Gastrocnemius medialis (tissue), 4 donors: ENCODE data around the gene DHRSX. TPM values are rescaled to one million over a fixed set of nuclear protein-coding genes. Genes with fewer than 3 reads are reported as not detected.
A peak's percentile ranks its signal among the peaks of the same experiment; 100 is the strongest.
"Not testable (repeated sequence)": the region's sequence is repeated elsewhere in the genome, so short reads cannot be mapped to it uniquely, and the experiment has no call there.

Source experiments
- ATAC-seq, 2 donors: fragments of 150-250 bp; one replicate each; pipeline ENCODE4 v1.9.1; 2016
- DNase-seq, 2 donors: peaks; one replicate each; pipeline ENCODE4 v3.0.0-alpha.2; 2019
- H3K27ac ChIP-seq, 4 donors: fragments of 200-600 bp; sonication (generic); 1 replicate in 1 of 4; 2 replicates in 3 of 4; pipeline ENCODE4 v1.5.1; 2016 to 2018; ENCODE audit warnings: mild to moderate bottlenecking in 2 of 4, moderate library complexity in 1 of 4
- H3K27me3 ChIP-seq, 3 donors: fragments of 200-600 bp; sonication (generic) in 2 of 3; 1 replicate in 1 of 3; 2 replicates in 2 of 3; pipeline versions ENCODE4 v1.5.1 to v1.6.0; 2016 to 2019; ENCODE audit warnings: mild to moderate bottlenecking in 1 of 3, moderate library complexity in 1 of 3
- H3K36me3 ChIP-seq, 2 donors: fragments of 200-600 bp; sonication (generic) in 1 of 2; one replicate each; pipeline ENCODE4 v1.5.1; 2017 to 2018
- H3K4me1 ChIP-seq, 2 donors: fragments of 200-600 bp; sonication (generic) in 1 of 2; one replicate each; pipeline ENCODE4 v1.5.1; 2016 to 2017; ENCODE audit warnings: mild to moderate bottlenecking in 2 of 2
- H3K4me3 ChIP-seq, 4 donors: fragments of 200-600 bp; sonication (generic) in 3 of 4; 1 replicate in 1 of 4; 2 replicates in 3 of 4; pipeline ENCODE4 v1.5.1; 2016 to 2019; ENCODE audit warnings: mild to moderate bottlenecking in 2 of 4
- H3K9me3 ChIP-seq, 3 donors: fragments of 200-600 bp; sonication (generic) in 2 of 3; 1 replicate in 1 of 3; 2 replicates in 2 of 3; pipeline ENCODE4 v1.5.1; 2016 to 2019
- POLR2A ChIP-seq, 2 donors: fragments of 450-650 bp; IDR thresholded peaks; one replicate each; pipeline ENCODE4 v1.6.1; 2017; ENCODE audit warnings: antibody characterized with exemption in 2 of 2, mild to moderate bottlenecking in 2 of 2, moderate library complexity in 2 of 2
- in situ Hi-C, 4 donors: fragments of 200-750 bp; cut with MboI; loops; one replicate each; pipeline versions ENCODE4 v1.15.0 to v1.8.0; 2017; ENCODE audit warnings: low sequenced_read_pairs in 4 of 4
- intact Hi-C: fragments of 100-400 bp; cut with DNase I; formaldehyde crosslinking; loops from one replicate; pipeline ENCODE4 v1.15.1; 2023; ENCODE audit warnings: low total_unique reads
- total RNA-seq, 4 donors: library from RNA; depleted of rRNA; stranded (reverse); fragments of >200 nt; gene quantifications; one replicate each; pipeline versions ENCODE4 v1.1.0 to v1.2.3, GENCODE V29; 2016
- TF ChIP-seq, protein P1 (sequence below), 5 experiments: fragments of 450-650 bp in 3 of 5; fragments of 200-600 bp in 2 of 5; sonication (generic) in 2 of 5; IDR thresholded peaks in 4 of 5; conservative IDR thresholded peaks in 1 of 5; 1 replicate in 4 of 5; 2 replicates in 1 of 5; pipeline ENCODE4 v1.5.1; 2016 to 2019; ENCODE audit warnings: antibody characterized with exemption in 5 of 5, mild to moderate bottlenecking in 3 of 5, moderate library complexity in 3 of 5

The DHRSX gene
- total RNA-seq, 4 donors from 2014 or later = 9.8 to 31.1 (median 13.6) TPM

GRCh38 chrX:2314831-2315365 lies 185.9 kb downstream of the DHRSX start:
- in situ Hi-C loops = no loop called here
- intact Hi-C loops = no loop called here
- H3K27me3 ChIP-seq = no peaks in the 10 kb centered on the region
- no peaks in the 10 kb centered on the region for H3K36me3 ChIP-seq
- no peaks in the 10 kb centered on the region for H3K9me3 ChIP-seq
- H3K27ac ChIP-seq = no peak overlapping the region
- no peak for TF ChIP-seq POLR2A (IDR thresholded peaks at IDR 0.05)
- TF ChIP-seq, protein P1, sequence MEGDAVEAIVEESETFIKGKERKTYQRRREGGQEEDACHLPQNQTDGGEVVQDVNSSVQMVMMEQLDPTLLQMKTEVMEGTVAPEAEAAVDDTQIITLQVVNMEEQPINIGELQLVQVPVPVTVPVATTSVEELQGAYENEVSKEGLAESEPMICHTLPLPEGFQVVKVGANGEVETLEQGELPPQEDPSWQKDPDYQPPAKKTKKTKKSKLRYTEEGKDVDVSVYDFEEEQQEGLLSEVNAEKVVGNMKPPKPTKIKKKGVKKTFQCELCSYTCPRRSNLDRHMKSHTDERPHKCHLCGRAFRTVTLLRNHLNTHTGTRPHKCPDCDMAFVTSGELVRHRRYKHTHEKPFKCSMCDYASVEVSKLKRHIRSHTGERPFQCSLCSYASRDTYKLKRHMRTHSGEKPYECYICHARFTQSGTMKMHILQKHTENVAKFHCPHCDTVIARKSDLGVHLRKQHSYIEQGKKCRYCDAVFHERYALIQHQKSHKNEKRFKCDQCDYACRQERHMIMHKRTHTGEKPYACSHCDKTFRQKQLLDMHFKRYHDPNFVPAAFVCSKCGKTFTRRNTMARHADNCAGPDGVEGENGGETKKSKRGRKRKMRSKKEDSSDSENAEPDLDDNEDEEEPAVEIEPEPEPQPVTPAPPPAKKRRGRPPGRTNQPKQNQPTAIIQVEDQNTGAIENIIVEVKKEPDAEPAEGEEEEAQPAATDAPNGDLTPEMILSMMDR (IDR thresholded peaks at IDR 0.05 in 4 of 5, conservative IDR thresholded peaks at IDR 0.05 in 1 of 5) = no peak
- H3K4me3 ChIP-seq = no peak overlapping the region
- H3K4me1 ChIP-seq = peaks cover 0 to 6% of the 10 kb centered on the region in 2 donors
- DNase-seq (no peak), ATAC-seq (no peak)

DNA sequence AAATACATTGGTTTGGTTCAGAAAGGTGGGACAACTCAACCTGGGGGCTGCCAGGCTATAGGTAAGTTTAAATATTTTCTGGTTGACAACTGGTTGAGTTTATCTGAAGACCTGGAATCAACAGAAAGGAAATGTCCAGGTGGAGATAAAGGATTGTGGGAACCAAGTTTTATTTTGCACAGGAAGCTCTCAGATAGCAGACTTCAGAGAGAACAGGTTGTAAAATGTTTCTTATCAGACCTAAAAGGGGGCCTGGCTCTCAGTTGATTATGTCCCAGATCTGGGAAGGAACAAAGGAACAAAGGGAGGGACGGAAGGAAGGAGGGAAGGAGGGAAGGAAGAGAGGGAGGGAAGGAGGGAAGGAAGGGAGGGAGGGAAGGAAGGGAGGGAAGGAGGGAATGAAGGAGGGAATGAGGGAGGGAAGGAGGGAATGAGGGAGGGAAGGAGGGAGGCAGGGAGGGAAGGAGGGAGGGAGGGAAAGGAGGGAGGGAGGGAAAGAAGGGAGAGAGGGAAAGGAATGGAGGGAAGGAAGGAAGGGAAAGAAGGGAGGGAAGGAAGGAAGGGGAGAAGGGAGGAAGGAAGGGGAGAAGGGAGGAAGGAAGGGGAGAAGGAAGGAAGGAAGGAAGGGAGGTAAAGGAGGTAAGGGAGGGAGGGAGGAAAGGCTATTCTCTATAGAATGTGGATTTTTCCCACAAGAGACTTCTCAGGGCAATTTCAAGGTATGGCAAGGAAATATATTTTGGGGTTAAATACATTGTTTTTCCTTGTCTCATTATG lies 186.7 kb downstream of the DHRSX start:
- no peaks in the 10 kb centered on the region for H3K27me3 ChIP-seq
- no peak for TF ChIP-seq POLR2A (IDR thresholded peaks at IDR 0.05)
- TF ChIP-seq, protein P1 (IDR thresholded peaks at IDR 0.05 in 4 of 5, conservative IDR thresholded peaks at IDR 0.05 in 1 of 5) = no peak
- ATAC-seq (no peak), DNase-seq (no peak)
- no peak overlapping the region for H3K4me3 ChIP-seq
- intact Hi-C loops = no loop called here
- no peaks in the 10 kb centered on the region for H3K9me3 ChIP-seq
- in situ Hi-C loops = no loop called here
- peaks cover 0 to 6% of the 10 kb centered on the region in 2 donors for H3K4me1 ChIP-seq
- H3K36me3 ChIP-seq = no peaks in the 10 kb centered on the region
- H3K27ac ChIP-seq = no peak overlapping the region

DNA sequence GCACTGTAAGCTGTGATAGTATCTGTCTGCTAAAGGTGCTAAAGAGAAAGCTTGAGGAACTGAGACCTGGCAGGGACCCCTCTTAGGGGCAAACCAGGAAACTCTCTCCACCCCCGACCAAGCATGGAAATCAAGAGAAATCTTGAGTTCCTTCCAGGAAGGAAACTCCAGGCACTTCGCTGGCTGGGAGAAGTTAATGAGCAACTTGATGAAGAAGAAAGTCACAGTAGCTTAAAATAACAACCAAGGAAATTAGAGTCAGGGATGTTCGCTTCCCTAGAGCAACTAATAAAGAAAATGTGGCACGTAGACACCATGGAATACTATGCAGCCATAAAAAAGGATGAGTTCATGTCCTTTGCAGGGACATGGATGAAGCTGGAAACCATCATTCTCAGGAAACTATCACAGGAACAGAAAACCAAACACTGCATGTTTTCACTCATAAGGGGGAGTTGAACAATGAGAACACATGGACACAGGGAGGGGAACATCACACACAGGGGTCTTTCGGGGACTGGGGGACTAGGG lies 188.7 kb downstream of the DHRSX start:
- intact Hi-C loops, H3K36me3 ChIP-seq, H3K4me3 ChIP-seq, DNase-seq, H3K9me3 ChIP-seq, in situ Hi-C loops, ATAC-seq, H3K27ac ChIP-seq, H3K4me1 ChIP-seq, H3K27me3 ChIP-seq: not testable (repeated sequence)

- Histone ChIP-seq H3K27me3 (no peaks in the 10 kb centered on the region), H3K4me1 (peaks cover 0 to 3% of the 10 kb centered on the region in 2 donors), H3K27ac (no peak overlapping the region), H3K9me3 (no peaks in the 10 kb centered on the region), H3K4me3 (no peak overlapping the region), H3K36me3 (no peaks in the 10 kb centered on the region)
- DNase-seq = no peak
- TF ChIP-seq POLR2A (IDR thresholded peaks at IDR 0.05) = no peak
- TF ChIP-seq, protein P1 (IDR thresholded peaks at IDR 0.05 in 4 of 5, conservative IDR thresholded peaks at IDR 0.05 in 1 of 5) = no peak
- no peak for ATAC-seq
- in situ Hi-C loops = no loop called here
- intact Hi-C loops = no loop called here
Measured at GRCh38 chrX:2311501-2311900, 189.3 kb downstream of the DHRSX start.

GRCh38 chrX:2301901-2302300 lies 198.9 kb downstream of the DHRSX start:
- H3K27ac ChIP-seq = peak overlapping the region in 2 of 4 donors; percentile 54
- H3K27me3 ChIP-seq = no peaks in the 10 kb centered on the region
- intact Hi-C loops = no loop called here
- TF ChIP-seq POLR2A (IDR thresholded peaks at IDR 0.05) = no peak
- TF ChIP-seq, protein P1 (IDR thresholded peaks at IDR 0.05 in 4 of 5, conservative IDR thresholded peaks at IDR 0.05 in 1 of 5) = no peak
- H3K36me3 ChIP-seq = no peaks in the 10 kb centered on the region
- H3K9me3 ChIP-seq = no peaks in the 10 kb centered on the region
- in situ Hi-C loops = no loop called here
- H3K4me3 ChIP-seq = no peak overlapping the region
- H3K4me1 ChIP-seq = peaks cover 0 to 6% of the 10 kb centered on the region in 2 donors
- DNase-seq (no peak), ATAC-seq (peak; percentile 62 to 82)
